HEK293 (cell line): Measurements from ENCODE around the gene GAS7.

Experiments used
- CTCF ChIA-PET: fragments of 350-600 bp; formaldehyde crosslinking; extraction: SDS; loops from one replicate; lab custom pipeline; 2021; ENCODE audit warnings: antibody characterized with exemption; lab: Yijun Ruan, JAX
- POLR2A ChIA-PET: fragments of 300-600 bp; formaldehyde crosslinking; extraction: SDS; loops from one replicate; lab custom pipeline; 2020; ENCODE audit warnings: antibody characterized with exemption, inconsistent platforms; lab: Yijun Ruan, JAX
- H3K27ac ChIP-seq: fragments of 200-500 bp; sonication (Bioruptor generic); 2 replicates; pipeline ENCODE4 v1.5.1; 2014; ENCODE audit warnings: low read depth, low read length, control low read depth, inconsistent platforms; ENCODE audit errors: extremely low read depth
- H3K36me3 ChIP-seq, 2 experiments: fragments of 200-500 bp in 1 of 2; sonication (Bioruptor generic) in 1 of 2; 1 replicate in 1 of 2; 2 replicates in 1 of 2; pipeline ENCODE4 v1.5.1; 2014 to 2017; ENCODE audit warnings: inconsistent platforms in 2 of 2, low read length in 2 of 2; ENCODE audit not compliant: control insufficient read depth in 2 of 2, insufficient read depth in 1 of 2
- H3K4me1 ChIP-seq: fragments of 200-500 bp; sonication (Bioruptor generic); 2 replicates; pipeline ENCODE4 v1.5.1; 2014; ENCODE audit warnings: mild to moderate bottlenecking, low read length, inconsistent platforms; ENCODE audit not compliant: control insufficient read depth, insufficient read depth
- H3K4me3 ChIP-seq: 2 replicates; pipeline ENCODE4 v1.5.1; 2011; ENCODE audit warnings: low read depth, mild to moderate bottlenecking, control low read depth, low read length, moderate library complexity
- H3K9me3 ChIP-seq: fragments of 200-500 bp; sonication (Bioruptor generic); 2 replicates; pipeline ENCODE4 v1.5.1; 2014; ENCODE audit warnings: low read depth, low read length, inconsistent platforms; ENCODE audit not compliant: control insufficient read depth, insufficient read depth
- BCL6B ChIP-seq: fragments of 450-650 bp; formaldehyde crosslinking; IDR thresholded peaks from 2 replicates; pipeline ENCODE4 v1.5.1; 2017; ENCODE audit warnings: missing biosample characterization, missing genetic modification characterization
- GLIS2 ChIP-seq: fragments of 450-650 bp; formaldehyde crosslinking; IDR thresholded peaks from 2 replicates; pipeline ENCODE4 v1.5.1; 2016; ENCODE audit warnings: missing biosample characterization, missing genetic modification characterization
- PRDM10 ChIP-seq: fragments of 450-650 bp; formaldehyde crosslinking; IDR thresholded peaks from 2 replicates; pipeline ENCODE4 v1.5.1; 2016; ENCODE audit warnings: missing biosample characterization, missing genetic modification characterization
- RBAK ChIP-seq: fragments of 450-650 bp; formaldehyde crosslinking; IDR thresholded peaks from 2 replicates; pipeline ENCODE4 v1.5.1; 2016; ENCODE audit warnings: missing biosample characterization, missing genetic modification characterization
- ZEB2 ChIP-seq: fragments of 450-650 bp; formaldehyde crosslinking; IDR thresholded peaks from 2 replicates; pipeline ENCODE4 v1.5.1; 2016; ENCODE audit warnings: missing biosample characterization, missing genetic modification characterization
- ZFP69B ChIP-seq: fragments of 450-650 bp; formaldehyde crosslinking; IDR thresholded peaks from 2 replicates; pipeline ENCODE4 v1.5.1; 2016; ENCODE audit warnings: missing biosample characterization, missing genetic modification characterization
- ZNF16 ChIP-seq: fragments of 450-650 bp; formaldehyde crosslinking; IDR thresholded peaks from 2 replicates; pipeline ENCODE4 v1.5.1; 2016; ENCODE audit warnings: low read depth, missing biosample characterization, missing genetic modification characterization
- ZNF184 ChIP-seq: fragments of 450-650 bp; IDR thresholded peaks from 2 replicates; pipeline ENCODE4 v1.5.1; 2018; ENCODE audit warnings: missing biosample characterization, mild to moderate bottlenecking, missing genetic modification characterization
- ZNF23 ChIP-seq: fragments of 450-650 bp; formaldehyde crosslinking; IDR thresholded peaks from 2 replicates; pipeline ENCODE4 v1.5.1; 2016; ENCODE audit warnings: missing biosample characterization, missing genetic modification characterization, borderline replicate concordance
- ZNF239 ChIP-seq: fragments of 450-650 bp; formaldehyde crosslinking; IDR thresholded peaks from 2 replicates; pipeline ENCODE4 v1.5.1; 2016; ENCODE audit warnings: missing biosample characterization, missing genetic modification characterization
- ZNF311 ChIP-seq: fragments of 450-650 bp; formaldehyde crosslinking; IDR thresholded peaks from 2 replicates; pipeline ENCODE4 v1.5.1; 2017; ENCODE audit warnings: missing biosample characterization, missing genetic modification characterization, borderline replicate concordance
- ZNF404 ChIP-seq: fragments of 450-650 bp; formaldehyde crosslinking; IDR thresholded peaks from 2 replicates; pipeline ENCODE4 v1.5.1; 2017; ENCODE audit warnings: missing biosample characterization, missing genetic modification characterization
- ZNF473 ChIP-seq: fragments of 450-650 bp; formaldehyde crosslinking; IDR thresholded peaks from 2 replicates; pipeline ENCODE4 v1.5.1; 2017; ENCODE audit warnings: missing biosample characterization, missing genetic modification characterization
- ZNF48 ChIP-seq: fragments of 450-650 bp; formaldehyde crosslinking; IDR thresholded peaks from 2 replicates; pipeline ENCODE4 v1.5.1; 2016; ENCODE audit warnings: missing biosample characterization, missing genetic modification characterization
- ZNF658 ChIP-seq: fragments of 450-650 bp; formaldehyde crosslinking; IDR thresholded peaks from 2 replicates; pipeline ENCODE4; 2016; ENCODE audit warnings: missing biosample characterization, missing genetic modification characterization
- ZNF677 ChIP-seq: fragments of 450-650 bp; IDR thresholded peaks from 2 replicates; pipeline ENCODE4 v1.5.0; 2018; ENCODE audit warnings: missing biosample characterization, mild to moderate bottlenecking, missing genetic modification characterization, moderate library complexity
- ZSCAN5A ChIP-seq: fragments of 450-650 bp; formaldehyde crosslinking; IDR thresholded peaks from 2 replicates; pipeline ENCODE4 v1.5.1; 2016; ENCODE audit warnings: missing biosample characterization, missing genetic modification characterization
- TF ChIP-seq, protein P1 (sequence below): fragments of 450-650 bp; formaldehyde crosslinking; IDR thresholded peaks from 2 replicates; pipeline ENCODE4 v1.5.1; 2017; ENCODE audit warnings: missing biosample characterization, mild to moderate bottlenecking, missing genetic modification characterization, moderate library complexity
- TF ChIP-seq, protein P2 (sequence below): fragments of 450-650 bp; formaldehyde crosslinking; IDR thresholded peaks from 2 replicates; pipeline ENCODE4 v1.5.1; 2016; ENCODE audit warnings: missing biosample characterization, missing genetic modification characterization
- TF ChIP-seq, protein P3 (sequence below): fragments of 450-650 bp; formaldehyde crosslinking; IDR thresholded peaks from 2 replicates; pipeline ENCODE4 v1.5.1; 2016; ENCODE audit warnings: missing biosample characterization, missing genetic modification characterization
- TF ChIP-seq, protein P4 (sequence below): fragments of 450-650 bp; formaldehyde crosslinking; IDR thresholded peaks from 2 replicates; pipeline ENCODE4 v1.5.0; 2017; ENCODE audit warnings: missing biosample characterization, missing genetic modification characterization, borderline replicate concordance

GAS7 gene

GRCh38 chr17:10215286-10215685 lies 16.9 kb upstream of the GAS7 start (continued):
- TF ChIP-seq ZNF239 (tag by site-specific recombination): no peak
- no peak for TF ChIP-seq ZNF404
- TF ChIP-seq, protein P1, sequence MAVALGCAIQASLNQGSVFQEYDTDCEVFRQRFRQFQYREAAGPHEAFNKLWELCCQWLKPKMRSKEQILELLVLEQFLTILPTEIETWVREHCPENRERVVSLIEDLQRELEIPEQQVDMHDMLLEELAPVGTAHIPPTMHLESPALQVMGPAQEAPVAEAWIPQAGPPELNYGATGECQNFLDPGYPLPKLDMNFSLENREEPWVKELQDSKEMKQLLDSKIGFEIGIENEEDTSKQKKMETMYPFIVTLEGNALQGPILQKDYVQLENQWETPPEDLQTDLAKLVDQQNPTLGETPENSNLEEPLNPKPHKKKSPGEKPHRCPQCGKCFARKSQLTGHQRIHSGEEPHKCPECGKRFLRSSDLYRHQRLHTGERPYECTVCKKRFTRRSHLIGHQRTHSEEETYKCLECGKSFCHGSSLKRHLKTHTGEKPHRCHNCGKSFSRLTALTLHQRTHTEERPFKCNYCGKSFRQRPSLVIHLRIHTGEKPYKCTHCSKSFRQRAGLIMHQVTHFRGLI: no peak
- TF ChIP-seq ZNF473 (tag by site-specific recombination): no peak
- TF ChIP-seq, protein P2, sequence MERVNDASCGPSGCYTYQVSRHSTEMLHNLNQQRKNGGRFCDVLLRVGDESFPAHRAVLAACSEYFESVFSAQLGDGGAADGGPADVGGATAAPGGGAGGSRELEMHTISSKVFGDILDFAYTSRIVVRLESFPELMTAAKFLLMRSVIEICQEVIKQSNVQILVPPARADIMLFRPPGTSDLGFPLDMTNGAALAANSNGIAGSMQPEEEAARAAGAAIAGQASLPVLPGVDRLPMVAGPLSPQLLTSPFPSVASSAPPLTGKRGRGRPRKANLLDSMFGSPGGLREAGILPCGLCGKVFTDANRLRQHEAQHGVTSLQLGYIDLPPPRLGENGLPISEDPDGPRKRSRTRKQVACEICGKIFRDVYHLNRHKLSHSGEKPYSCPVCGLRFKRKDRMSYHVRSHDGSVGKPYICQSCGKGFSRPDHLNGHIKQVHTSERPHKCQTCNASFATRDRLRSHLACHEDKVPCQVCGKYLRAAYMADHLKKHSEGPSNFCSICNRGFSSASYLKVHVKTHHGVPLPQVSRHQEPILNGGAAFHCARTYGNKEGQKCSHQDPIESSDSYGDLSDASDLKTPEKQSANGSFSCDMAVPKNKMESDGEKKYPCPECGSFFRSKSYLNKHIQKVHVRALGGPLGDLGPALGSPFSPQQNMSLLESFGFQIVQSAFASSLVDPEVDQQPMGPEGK (tag by site-specific recombination): no peak
- TF ChIP-seq BCL6B (tag by site-specific recombination): no peak
- TF ChIP-seq ZFP69B (tag by site-specific recombination): no peak
- no peak for TF ChIP-seq ZNF48
- TF ChIP-seq, protein P3, sequence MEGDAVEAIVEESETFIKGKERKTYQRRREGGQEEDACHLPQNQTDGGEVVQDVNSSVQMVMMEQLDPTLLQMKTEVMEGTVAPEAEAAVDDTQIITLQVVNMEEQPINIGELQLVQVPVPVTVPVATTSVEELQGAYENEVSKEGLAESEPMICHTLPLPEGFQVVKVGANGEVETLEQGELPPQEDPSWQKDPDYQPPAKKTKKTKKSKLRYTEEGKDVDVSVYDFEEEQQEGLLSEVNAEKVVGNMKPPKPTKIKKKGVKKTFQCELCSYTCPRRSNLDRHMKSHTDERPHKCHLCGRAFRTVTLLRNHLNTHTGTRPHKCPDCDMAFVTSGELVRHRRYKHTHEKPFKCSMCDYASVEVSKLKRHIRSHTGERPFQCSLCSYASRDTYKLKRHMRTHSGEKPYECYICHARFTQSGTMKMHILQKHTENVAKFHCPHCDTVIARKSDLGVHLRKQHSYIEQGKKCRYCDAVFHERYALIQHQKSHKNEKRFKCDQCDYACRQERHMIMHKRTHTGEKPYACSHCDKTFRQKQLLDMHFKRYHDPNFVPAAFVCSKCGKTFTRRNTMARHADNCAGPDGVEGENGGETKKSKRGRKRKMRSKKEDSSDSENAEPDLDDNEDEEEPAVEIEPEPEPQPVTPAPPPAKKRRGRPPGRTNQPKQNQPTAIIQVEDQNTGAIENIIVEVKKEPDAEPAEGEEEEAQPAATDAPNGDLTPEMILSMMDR: no peak
- no peak for TF ChIP-seq ZSCAN5A (tag by site-specific recombination)

- Histone ChIP-seq H3K36me3 (no peaks in the 10 kb centered on the region), H3K27ac (no peak overlapping the region), H3K4me1 (no peaks in the 10 kb centered on the region), H3K4me3 (no peak overlapping the region), H3K9me3 (no peaks in the 10 kb centered on the region)
- ChIA-PET POLR2A (no interaction called here), CTCF (interaction anchor here (0.6 to 1.8 kb wide), 3 partner anchors 14 to 116 kb away, joined by 3 to 5 read pairs (median 3); no protein-coding TSS in a partner anchor)
- no peak for TF ChIP-seq ZNF677
- no peak for TF ChIP-seq ZNF658 (tag by site-specific recombination)
- no peak for TF ChIP-seq ZNF184 (tag by site-specific recombination)
- TF ChIP-seq ZNF16 (tag by site-specific recombination): no peak
- TF ChIP-seq ZNF311 (tag by site-specific recombination): no peak
- no peak for TF ChIP-seq RBAK (tag by site-specific recombination)
- no peak for TF ChIP-seq GLIS2
- TF ChIP-seq ZNF23: no peak
- no peak for TF ChIP-seq PRDM10 (tag by site-specific recombination)
- no peak for TF ChIP-seq ZEB2 (tag by site-specific recombination)
- TF ChIP-seq, protein P4, sequence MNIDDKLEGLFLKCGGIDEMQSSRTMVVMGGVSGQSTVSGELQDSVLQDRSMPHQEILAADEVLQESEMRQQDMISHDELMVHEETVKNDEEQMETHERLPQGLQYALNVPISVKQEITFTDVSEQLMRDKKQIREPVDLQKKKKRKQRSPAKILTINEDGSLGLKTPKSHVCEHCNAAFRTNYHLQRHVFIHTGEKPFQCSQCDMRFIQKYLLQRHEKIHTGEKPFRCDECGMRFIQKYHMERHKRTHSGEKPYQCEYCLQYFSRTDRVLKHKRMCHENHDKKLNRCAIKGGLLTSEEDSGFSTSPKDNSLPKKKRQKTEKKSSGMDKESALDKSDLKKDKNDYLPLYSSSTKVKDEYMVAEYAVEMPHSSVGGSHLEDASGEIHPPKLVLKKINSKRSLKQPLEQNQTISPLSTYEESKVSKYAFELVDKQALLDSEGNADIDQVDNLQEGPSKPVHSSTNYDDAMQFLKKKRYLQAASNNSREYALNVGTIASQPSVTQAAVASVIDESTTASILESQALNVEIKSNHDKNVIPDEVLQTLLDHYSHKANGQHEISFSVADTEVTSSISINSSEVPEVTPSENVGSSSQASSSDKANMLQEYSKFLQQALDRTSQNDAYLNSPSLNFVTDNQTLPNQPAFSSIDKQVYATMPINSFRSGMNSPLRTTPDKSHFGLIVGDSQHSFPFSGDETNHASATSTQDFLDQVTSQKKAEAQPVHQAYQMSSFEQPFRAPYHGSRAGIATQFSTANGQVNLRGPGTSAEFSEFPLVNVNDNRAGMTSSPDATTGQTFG: no peak
Measured at GRCh38 chr17:10211666-10212065, 13.3 kb upstream of the GAS7 start.
